Stimulated activated CD4-positive, alpha-beta T cell treated with anti-CD3 and anti-CD28 coated beads, Interleukin-2, amount 100 ng/mL, for 24 hours (primary cell): ENCODE measurements around the gene USP43.
A peak's percentile ranks its signal among the peaks of the same experiment; 100 is the strongest.

Experiments used
- DNase-seq, 2 donors: peaks; one replicate each; pipeline ENCODE4 v3.0.0-alpha.2; 2020

The USP43 gene

DNA sequence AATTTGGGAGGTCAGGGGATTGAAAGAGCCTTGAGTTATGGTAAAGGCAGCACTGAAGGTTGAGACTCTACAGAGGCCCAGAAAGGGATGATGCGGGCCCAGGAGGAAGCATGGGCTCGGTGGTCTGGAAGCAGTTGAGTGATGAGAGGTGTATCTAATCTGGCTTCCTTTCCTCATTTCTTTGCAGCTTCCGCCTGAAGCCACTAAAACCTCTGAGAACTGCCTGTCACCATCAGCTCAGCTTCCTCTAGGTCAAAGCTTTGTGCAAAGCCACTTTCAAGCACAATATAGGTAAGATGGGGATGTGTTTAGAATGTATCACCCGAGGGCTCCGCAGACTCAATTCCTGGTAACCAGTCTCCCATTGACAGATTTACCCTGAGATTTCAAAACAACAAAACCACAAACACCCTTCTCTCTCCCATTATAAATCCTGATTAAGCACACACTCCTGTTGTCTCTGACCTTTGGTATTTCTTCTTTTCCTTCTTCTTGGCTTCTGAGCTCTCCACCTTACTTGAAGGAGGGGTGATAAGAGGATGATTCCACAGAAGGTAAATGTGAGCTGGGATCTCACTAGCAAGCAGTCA, 21.2 kb downstream of the USP43 start:
- DNase-seq = no peak

DNA sequence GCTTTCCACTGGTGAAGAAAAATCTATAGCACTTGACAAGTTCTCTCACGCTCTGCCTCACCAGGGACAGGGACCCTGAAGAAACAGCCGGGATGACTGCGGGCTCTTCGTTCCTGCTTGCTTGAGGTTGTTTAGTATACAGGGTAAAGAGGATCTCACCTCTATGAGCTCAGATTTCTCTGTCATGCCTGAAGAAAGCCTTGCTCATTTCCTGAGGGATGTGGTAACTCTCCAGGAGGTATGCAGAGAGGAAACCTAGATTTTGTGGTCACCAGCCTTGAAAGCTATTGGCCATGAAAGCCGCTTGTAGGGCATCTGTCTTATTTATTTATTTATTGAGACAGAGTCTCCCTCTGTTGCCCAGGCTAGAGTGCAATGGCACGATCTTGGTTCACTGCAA, 23.2 kb downstream of the USP43 start:
- no peak for DNase-seq

DNA sequence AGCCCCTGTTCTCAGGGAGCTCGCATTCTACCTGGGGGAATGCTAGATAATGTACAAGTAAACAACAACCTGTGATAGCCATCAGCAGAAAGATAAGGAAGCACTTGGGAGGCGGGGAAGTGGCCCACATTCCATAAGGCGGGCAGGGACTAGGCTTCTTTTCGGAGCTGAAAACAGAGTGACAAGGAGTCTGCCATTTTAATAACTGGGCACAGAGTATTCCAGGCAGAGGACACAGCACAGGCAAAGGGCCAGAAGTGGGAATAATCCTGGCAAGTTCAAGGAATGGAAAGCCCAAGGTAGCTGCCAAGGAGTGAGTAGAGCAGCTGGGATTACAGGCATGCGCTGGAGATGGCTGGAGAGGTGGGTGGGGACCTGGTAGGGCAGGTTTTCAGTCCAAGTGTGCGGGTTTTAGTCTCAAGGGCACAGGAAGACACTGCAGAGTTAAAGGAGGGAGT, 24.3 kb downstream of the USP43 start:
- no peak for DNase-seq

DNA sequence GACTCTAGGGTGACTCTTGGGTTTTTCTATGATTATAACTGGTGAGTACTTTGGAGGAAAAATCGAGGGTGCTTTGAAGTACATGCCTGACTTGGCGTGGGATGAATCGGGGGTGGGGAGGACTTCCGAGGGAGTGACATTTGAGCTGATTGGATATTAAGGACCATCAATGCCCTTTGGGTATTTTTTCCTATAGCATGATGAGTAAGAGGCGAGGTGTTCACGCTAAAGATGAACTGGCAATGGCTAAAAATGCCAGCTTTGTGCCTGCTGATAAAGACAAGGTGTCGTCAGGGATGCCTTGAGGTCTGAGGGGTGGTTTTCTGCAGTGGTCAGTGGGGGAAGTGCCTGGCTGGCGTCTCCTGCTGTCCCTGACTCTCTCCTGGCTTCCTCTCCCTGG, 25.3 kb downstream of the USP43 start:
- no peak for DNase-seq

GRCh38 chr17:9671559-9671958, 26.2 kb downstream of the USP43 start:
- DNase-seq = no peak

GRCh38 chr17:9672266-9672665, 26.9 kb downstream of the USP43 start:
- no peak for DNase-seq

GRCh38 chr17:9672691-9673090, 27.4 kb downstream of the USP43 start:
- no peak for DNase-seq

DNA sequence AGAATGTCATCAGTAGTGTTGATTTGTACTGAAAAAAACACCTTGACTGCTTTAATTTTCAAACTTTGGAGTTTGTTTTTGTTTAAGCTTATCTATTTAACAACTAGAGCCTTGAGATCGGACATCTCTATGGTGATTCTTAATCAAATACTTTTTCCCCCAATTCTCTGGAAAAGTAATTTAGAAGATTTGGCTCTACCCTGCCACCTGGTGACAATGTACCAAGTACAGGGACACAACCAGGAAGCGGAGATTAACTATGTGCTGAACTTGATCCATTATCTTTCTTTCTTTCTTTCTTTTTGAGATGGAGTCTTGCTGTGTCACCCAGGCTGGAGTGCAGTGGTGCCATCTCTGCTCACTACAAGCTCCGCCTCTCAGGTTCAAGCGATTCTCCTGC, 30.8 kb downstream of the USP43 start:
- no peak for DNase-seq

- peak in 1 of 2 donors; percentile 3 for DNase-seq
Observed at GRCh38 chr17:9676820-9677310, 31.5 kb downstream of the USP43 start.

- no peak for DNase-seq
Observed at GRCh38 chr17:9677411-9677810, 32.1 kb downstream of the USP43 start.

DNA sequence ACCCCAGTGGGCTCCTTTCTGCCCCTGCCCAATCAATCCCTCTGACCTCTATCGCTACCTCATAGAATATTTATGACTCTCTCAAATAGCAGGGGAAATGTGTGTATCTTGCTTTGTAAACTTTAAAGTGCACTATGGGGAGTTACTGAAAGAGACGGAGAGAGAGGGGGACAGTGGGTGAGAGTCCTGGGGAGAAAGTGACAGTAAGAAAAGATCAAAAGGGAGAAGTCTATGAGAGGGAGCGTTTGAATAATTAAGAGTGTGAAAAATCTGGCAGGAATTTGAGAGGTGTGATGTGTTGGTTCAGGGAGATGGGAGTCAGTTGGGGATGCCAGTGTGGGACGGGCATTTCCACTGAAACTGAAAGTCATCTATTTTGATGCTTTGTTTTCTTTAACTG, 32.6 kb downstream of the USP43 start:
- DNase-seq = no peak

GRCh38 chr17:9684955-9685621, 39.8 kb downstream of the USP43 start:
- DNase-seq = no peak

DNA sequence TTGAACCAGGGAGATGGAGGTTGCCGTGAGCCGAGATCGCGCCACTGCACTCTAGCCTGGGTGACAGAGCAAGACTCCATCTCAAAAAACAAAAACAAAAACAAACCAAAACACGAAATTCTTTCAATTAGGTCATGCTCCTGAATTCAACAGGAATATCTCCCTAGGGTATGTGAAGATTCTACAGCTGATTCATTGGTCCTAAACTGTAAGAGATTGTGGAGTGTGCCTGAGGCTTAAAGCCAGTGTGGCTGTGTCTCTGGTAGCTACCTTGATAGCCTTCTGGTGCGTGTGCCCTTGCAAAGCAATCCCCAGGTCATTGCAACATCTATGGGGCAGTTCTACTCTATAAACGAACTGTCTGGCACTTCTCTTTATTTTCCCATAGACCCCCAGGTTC, 48.4 kb downstream of the USP43 start:
- no peak for DNase-seq

DNA sequence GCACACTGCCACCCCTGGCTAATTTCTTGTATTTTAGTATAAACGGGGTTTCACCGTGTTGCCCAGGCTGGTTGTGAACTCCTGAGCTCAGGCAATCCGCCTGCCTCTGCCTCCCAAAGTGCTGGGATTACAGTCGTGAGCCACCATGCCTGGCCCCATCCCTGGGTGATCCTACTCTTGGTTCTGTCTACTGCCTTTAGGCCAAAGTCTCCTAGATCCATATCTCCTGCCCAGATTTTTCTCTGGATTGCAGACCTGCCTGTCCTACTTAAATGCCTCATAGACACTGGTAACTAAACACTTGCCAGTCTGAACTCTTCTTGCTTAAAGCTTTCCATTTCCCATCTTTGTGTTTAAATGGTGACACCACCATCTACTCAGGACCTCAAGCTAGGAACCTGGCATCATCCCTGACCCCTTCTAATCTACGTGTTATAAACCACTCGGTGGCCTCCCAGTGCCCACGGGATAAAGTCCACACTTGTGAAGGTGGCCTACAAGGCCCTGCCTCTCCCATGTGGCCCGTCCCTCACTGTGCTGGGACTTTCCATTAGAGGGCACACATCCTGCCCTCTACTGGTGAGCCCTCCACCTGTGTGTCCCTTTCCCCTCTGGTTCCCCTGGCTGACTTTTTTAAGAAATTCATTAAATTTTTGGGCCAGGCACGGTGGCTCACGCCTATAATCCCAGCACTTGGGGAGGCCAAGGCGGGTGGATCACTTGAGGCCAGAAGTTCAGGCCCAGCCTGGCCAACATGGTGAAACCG, 51.1 kb downstream of the USP43 start:
- no peak for DNase-seq

GRCh38 chr17:9700136-9700535, 54.8 kb downstream of the USP43 start:
- no peak for DNase-seq

GRCh38 chr17:9700754-9701476, 55.6 kb downstream of the USP43 start:
- DNase-seq = no peak

DNA sequence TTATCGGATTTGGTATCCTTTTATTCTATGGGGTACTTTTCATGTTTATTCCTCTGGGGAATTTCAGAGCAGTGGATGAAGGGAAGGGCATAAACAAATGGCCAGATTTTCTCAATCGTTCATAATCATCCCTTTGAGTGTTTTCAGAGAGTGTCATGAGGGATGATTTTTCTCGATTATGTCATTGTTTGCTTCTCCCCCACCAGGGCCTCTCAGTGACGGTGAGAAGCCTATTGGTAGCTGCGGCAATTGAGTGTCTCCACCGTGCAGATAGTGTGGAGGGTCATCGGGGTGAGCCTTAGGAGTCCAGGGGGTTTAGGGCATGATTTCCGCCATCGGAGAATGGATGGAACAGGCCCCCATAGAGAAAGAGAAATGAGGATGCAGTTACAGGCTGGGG, 57.2 kb downstream of the USP43 start:
- no peak for DNase-seq

- DNase-seq = no peak
Observed at GRCh38 chr17:9702914-9703780, 57.8 kb downstream of the USP43 start.

DNA sequence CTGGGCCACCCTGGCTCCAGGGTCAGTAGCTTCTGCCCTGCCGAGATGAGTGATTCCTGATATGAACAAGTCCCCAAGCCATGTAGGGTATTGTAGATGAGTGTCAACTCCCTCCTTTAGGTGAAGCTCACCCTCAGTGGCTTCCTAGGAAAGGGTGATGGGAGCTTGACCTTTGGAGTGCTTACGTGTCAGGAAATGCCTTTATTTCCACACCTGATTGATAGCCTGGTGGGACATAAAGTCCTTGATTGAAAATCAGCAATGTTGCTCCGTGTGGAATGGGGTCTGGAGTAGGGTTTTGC, 58.4 kb downstream of the USP43 start:
- no peak for DNase-seq

DNA sequence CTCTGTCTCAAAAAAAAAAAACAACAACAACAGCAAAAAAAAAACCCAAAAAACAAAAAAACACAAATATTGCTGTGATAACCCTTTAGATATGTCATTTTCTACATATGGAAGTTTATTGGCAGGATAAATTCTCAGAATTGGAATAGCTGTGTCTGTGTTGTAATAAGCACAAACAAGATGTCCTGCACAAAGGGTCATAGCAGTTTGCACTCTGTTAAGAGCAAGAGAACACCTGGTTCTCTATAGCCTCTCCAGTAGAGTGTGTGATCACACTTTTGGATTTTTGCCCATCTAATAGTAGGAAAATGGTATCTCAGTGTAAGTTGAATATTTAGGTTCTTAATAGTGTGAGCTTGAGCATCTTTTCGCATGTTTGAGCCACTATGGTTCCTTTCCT, 60.4 kb downstream of the USP43 start:
- DNase-seq = no peak

DNA sequence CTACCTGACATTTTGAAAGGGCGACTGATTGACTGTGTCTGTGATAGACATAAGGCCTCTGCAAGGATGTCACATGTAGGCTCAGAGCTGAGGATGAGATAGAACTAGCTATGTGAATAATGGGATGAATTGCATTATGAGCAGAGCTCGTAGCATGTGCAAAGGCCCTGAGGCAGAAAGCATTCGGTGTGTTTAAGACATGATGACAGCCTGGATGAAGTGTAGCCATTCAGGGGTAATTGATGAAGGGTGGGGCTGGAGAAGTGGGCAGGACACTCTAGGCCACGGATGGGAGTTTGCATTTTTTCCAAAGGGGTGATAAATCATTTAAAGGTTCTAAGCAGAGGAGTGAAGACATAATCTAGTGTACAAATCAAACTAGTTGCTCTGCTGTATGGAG, 62.6 kb downstream of the USP43 start:
- no peak for DNase-seq

DNA sequence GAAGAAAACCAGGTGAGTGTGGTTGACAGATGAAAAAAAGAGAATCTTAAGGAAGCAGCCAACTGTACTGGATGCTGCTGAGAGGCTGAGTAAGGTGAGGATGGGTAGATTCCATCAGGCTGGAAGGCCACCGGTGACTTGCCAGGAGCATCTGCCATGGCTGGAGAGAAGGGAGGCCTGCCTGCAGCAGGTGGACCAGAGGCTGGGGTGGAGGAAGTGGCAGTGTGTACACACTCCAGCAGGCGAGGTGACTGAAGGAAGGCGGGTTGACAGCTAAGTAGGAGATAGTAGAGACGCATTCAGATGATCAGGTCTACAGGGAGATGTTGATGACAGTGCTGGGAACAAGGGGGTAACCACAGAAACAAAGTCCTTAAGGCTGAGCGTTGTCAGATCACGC, 69.5 kb downstream of the USP43 start:
- no peak for DNase-seq
